ENCODE data around the gene TMEM273.

Gene TMEM273

DNA sequence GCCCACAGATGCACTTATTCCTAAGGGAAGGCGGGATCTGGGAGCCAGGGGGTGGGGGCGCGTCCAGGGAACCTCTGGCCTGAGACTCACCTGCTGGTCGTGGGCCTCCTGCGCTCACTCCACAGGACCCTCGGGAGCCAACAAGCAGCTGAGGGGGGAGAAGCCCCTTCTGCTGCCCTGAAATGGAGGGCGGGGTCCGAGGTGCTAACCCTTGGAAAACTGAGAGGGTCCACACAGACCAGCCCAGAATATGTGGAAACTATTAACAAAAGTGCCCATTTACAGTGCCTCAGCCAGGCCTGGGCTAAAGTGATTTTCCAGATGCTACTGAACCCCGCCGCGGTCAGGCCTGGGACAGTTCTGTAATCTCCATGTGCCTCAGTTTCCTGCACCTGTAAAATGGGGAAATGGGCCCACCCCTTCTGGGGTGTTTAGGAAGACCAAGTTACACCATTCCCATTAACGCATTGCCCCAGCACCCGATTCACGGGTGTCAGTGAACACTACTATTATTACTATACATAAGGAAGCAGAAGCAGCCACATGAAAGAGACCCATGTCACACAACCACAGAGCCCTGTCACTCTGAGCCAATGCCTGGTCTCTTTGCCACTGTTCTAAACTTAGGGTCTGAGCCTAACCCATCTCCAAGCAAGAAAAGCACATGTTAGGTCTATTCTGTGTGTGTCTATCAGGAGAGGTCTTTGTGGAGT is 72.2 kb downstream of the TMEM273 start:
- DNase-seq (ENCODE audit: low spot score) = no peak

DNA sequence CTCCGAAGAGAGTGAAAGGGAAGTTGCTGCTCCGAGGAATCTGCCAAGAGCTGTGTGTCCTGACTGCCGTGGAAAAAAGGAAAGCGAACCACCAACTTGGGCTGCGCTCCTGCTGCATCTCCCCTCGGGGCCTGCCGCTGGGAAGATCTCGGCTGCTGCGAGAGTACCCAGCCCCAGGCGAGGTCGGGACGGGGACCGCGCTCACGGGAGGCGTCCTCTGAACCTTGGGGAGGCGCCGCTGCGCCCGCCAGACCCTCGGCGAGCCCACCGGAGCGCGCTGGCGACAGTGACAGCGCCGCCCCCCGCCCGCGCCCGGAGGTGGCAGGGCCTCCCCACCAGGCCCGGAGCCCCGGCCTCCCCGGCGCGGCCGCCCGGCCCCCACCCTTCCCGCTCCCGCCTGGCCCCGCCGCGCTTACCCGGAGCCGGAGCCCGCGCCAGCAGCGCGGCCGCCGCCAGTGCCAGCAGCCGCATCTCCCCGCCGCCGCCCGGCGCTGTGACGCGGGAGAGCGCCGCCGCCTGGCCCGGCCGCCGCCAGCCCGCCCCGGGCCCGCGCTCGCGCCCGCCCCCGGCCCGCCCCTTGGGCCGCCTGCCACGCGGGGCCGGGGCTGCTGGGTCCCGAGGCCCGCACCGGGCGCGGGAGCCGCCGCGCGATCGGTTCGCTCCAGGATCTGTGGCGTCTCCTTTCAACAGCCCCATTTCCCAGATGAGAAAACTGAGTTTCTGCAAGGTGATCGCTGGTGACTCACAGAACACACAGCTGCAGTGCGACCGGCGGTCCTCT is 73.0 kb downstream of the TMEM273 start, which contains the start of gene VSTM4:
Gene VSTM4 (minus strand): TSS at position 508 of the 781 bp plus-strand sequence. CDS start 37 bp downstream, at position 471.
- DNase-seq (ENCODE audit: low spot score) = no peak

DNA sequence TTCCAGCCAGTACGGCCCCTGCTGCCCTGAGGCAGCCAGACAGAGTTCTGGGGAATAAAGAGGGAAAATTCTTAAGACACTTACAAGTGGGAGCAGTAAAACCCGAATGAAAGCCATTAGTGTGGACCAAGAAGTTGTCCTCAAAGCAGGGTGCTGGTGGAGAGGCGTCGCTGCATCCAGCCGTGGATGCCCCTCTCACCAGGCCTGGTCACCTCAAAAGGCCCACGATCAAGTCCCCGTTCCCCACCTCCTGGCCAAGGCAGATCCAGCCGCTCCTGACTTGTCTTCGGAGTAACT is 73.5 kb downstream of the TMEM273 start:
- DNase-seq (ENCODE audit: low spot score) = no peak

DNA sequence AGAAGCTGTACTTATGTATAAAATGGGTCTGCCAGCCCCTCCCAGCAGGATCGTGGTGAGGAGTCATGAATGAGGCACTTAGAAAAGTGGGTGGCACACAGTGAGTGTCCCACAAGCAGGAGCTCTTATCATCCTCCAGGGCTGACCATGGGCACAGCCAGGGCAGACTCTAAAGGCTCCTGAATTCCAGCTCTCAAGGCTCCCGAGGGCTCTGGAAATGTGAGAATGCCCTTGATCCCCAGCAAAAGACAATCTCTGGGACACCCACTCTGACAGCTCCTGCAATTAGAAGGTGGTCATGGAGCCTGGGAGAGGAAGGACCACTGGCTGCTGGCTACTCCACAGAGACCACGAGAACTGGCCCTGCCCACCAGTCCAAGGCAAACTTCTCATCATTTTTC is 74.5 kb downstream of the TMEM273 start:
- no peak for DNase-seq (ENCODE audit: low spot score)

DNA sequence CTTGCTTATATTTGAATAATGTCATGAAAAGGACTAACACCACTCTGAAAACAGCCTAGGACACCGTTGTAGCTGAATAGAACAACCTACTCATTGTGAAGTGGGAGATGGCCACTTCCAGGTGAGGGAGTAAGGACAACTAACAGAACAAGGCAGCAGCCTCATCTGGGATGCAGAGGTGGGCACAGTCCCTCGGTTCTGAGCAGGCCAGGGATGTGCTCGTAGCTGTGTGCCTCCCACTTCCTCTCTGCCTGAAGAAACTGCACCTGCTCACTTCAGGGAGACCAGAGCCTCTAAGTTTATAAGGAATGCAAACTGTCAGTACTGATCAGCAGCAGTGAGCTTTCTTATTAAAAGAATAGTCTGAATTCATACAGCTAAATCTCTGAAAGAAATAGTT is 75.3 kb downstream of the TMEM273 start:
- no peak for DNase-seq (ENCODE audit: low spot score)

DNA sequence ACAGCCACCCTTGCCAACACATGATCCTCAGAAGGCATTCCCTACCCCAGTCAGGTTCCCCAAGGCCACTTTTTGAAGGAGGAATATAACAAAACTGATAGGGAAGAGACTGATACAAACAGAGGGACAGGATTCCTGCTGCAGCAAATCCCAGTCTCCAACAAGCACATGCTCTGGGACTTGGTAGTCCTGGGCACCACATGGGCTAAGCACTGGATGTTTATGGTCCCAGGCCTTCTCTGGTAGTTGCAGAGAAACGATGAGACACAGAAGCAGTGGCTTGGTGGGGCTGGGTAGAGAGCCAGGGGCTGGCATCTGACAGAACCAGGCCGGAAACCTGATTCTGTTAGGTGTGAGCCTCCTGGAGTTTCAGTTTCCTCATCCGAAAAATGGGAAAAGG is 76.1 kb downstream of the TMEM273 start:
- no peak for DNase-seq (ENCODE audit: low spot score)

DNA sequence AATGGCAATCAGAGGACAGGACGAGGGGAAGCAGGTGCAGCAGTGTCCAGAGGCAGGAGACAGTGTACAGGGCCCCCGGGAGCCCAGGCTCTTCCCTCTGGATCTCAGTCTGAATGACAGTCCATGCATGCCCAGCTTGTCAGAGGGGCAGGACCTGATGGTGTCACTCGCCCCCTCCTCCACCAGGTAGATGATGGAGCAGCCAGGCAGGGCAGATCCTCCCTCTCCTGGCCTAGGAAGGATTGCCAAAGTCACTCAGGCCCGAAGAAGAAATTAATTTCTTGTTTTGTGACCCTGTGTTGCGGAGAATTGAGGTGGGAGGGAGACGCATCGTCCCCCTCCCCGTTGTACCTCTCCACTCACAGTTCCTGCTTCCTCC is 76.9 kb downstream of the TMEM273 start:
- no peak for DNase-seq (ENCODE audit: low spot score)

DNA sequence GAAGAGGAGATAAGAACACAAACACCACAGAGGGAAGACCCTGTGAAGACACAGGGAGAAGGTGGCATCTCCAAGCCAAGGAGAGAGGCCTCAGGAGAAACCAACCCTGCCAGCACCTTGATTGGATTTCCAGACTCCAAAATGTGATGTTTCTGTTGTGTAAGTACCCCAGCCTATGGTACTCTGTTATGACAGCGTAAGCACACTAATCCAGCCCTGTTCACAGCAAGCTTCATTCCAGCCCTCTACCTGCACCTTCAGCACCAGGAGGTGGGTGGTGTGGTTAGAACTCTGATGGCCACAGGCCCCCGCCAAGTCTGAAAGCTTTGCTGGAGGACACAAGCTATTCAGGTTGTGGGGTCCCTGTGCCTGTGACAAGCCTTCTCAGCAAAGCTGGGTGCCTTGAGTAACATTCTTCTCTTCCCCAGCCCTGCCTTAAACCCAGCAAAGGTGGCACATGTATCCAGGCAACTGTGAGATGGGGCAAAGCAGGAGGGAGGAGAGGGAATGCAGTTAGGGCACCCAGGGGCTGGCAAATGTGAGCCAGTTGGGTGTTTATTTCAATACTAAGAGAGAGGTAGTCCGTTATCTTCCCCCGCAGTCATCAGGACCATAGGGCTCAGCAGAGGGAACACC is 77.4 kb downstream of the TMEM273 start:
- no peak for DNase-seq (ENCODE audit: low spot score)

DNA sequence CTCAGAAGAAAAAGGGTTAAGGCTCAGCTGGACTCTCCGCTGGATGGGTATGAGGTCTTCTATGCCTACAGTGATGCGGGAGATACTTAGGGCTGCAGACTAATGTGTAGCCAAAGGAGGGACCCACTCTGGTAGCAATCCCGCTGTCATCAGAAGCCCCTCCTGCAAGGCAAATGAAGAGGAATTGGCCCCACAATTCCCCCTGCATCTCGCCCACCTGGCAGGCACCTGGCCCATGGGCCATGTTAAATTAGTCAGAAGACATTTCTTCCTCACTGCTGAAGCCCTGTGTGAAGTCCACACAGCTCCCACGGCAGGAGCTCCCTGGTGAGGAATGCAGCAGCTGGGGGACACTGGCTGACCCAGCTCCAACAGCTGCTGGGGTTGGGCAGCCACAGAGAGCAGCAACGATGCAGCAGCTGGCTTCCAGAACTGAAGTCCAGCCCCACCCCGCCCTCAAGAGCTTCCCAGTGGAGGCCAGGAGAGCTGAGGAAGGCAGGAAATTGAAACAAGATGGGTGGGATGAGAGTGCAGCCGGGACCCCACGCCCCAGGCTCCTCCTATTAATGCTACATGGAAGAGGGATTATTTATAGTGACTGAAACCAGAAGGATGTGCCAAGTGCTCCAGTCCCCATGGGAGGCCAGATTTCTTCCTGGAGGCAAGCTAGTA is 78.4 kb downstream of the TMEM273 start:
- DNase-seq (ENCODE audit: low spot score) = no peak

DNA sequence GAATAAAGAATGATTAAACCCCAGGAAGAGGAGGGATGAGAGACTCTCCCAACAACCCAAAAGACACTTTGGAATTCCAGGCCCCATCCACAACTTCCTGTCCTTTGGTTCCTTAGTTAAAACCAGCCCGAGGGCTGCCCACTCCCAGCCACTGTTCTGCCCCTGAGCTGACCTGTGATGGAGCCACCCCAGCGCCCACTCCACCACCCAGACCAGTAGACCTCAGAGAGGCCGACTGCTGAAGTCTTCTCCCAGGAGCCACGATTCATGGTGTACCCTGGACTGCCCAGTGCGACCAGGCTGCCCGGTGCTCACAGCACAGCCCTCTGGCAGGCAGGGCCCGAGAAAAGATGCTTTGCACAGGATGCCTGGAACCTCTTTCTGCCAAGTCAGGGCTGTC is 79.5 kb downstream of the TMEM273 start:
- no peak for DNase-seq (ENCODE audit: low spot score)

DNA sequence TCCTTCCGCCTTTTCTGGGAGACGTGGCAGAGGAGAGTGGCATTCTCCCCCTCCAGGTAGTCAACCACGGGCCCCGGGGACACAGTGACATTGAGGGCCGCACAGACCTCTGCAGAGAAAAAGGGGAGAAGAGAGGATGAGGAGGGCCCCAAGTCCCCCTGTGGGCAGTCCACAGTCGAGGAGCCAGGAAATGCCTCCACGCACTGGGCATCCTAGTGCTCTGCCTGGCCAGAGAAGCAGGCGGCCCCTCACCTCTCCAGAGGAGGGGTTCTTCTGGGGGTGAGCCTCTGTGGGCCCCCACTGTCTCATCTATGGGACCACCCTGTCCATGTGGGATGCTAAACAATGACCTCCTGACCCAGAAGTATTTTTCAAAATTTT is 80.3 kb downstream of the TMEM273 start:
- DNase-seq (ENCODE audit: low spot score) = no peak

DNA sequence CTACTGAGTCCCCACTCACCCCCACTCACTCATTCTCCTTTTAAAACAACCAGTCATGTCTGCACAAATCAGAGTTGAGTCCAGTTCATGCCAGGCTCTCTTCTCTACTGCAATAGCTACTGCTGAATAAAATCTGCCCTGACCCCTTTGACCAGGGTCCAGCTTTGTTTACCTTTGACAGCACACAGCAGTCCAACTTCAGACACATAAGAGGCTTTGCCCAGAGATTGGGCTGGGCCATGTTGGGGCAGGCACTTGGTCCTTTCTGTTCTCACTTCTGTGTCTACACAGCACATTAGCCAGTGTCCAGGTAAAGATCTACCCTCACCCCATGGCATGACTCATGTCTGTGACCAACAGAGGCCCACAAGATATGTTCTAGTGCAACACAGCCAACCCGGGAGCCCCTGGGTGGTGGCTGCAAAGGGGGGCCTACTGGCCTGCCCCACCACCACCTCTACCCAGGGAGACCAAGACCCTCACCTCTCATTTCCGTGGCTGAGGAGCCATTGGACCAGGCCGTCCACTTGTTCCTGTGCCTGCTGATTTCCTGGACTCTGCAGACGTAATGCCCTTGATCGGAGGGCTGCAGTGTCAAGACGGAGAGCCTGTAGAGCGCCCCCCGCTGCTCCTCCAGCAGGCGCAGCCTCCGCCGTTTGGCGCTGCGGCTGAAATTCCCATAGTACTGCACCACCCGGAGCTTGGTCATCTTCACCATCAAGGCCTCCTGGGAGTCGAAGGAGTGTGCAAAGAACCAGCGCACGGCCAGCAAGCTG is 80.9 kb downstream of the TMEM273 start:
- no peak for DNase-seq (ENCODE audit: low spot score)

DNA sequence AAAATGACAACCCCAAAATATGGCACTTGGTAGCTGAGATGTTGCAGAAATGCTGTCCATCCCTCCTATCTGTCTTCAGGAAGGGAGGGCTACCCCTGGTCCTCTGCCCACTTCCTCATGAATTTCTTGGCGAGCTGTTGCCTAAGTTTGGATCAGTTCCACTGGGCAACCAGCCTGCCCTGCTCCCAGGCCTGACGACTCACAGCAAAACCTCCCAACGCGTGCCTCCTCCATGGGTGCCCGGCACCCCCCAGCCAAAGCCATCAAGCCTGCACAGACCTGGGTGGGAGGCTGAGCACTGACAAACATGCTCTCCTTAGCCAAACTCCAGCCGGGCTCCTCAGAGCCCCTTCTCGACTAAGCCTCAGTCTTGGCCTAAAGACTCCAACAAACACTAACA is 81.7 kb downstream of the TMEM273 start:
- no peak for DNase-seq (ENCODE audit: low spot score)

DNA sequence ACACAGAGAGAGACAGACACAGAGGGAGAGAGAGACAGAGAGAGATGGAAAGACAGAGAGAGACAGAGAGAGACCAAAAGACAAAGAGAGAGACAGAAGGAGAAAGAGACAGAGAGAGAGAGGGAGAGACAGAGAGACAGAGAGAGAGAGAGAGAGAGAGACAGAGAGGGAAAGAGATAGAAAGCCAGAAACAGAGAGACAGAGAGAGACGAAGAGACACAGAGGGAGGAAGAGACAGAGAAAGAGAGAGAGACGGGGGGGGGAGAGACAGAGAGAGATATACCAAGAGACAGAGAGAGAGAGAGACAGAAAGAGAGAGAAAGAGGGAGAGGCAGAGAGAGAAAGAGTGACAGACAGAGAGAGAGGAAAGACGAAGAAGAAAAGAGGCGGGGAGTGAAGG is 83.1 kb downstream of the TMEM273 start:
- no peak for DNase-seq (ENCODE audit: low spot score)

Data from hematopoietic multipotent progenitor cell treated with erythropoietin and hydrocortisone succinate and interleukin-3 and kit ligand, for 15 days (in vitro differentiated cells).